Activated CD4-positive, alpha-beta memory T cell treated with anti-CD3 and anti-CD28 coated beads, Interleukin-2, amount 10 ng/mL, durations not matched to agents 7 days and 5 days (primary cell): Measurements from ENCODE around the gene PRRC2B. TPM values are rescaled to one million over a fixed set of nuclear protein-coding genes. Genes with fewer than 3 reads are reported as not detected.
"Not testable (repeated sequence)": the region's sequence is repeated elsewhere in the genome, so short reads cannot be mapped to it uniquely, and the experiment has no call there.

ENCODE experiments used
- CTCF ChIA-PET: fragments of 350-600 bp; sonication (Branson Sonifier 250); formaldehyde crosslinking; loops from one replicate; lab custom pipeline; 2021; ENCODE audit warnings: antibody characterized with exemption, inconsistent platforms; lab: Charles Lee
- POLR2A ChIA-PET: fragments of 350-600 bp; sonication (Branson Sonifier 250); formaldehyde crosslinking; loops from one replicate; lab custom pipeline; 2021; ENCODE audit warnings: antibody characterized with exemption; lab: Charles Lee
- DNase-seq: peaks from one replicate; pipeline ENCODE4 v3.0.0-alpha.2; 2020
- H3K27ac Mint-ChIP-seq: one replicate; pipeline ENCODE4 v1.8.0; 2021; ENCODE audit warnings: mild to moderate bottlenecking, mixed read lengths
- H3K27me3 Mint-ChIP-seq: one replicate; pipeline ENCODE4 v1.8.0; 2021; ENCODE audit warnings: mixed read lengths
- H3K36me3 Mint-ChIP-seq: one replicate; pipeline ENCODE4 v1.8.0; 2021; ENCODE audit warnings: low read depth, mixed read lengths
- H3K4me1 Mint-ChIP-seq: one replicate; pipeline ENCODE4 v1.8.0; 2021; ENCODE audit warnings: mixed read lengths
- H3K4me3 Mint-ChIP-seq: one replicate; pipeline ENCODE4 v1.8.0; 2021; ENCODE audit warnings: mild to moderate bottlenecking, mixed read lengths
- H3K9me3 Mint-ChIP-seq: one replicate; pipeline ENCODE4 v1.8.0; 2021; ENCODE audit warnings: mixed read lengths
- total RNA-seq, 2 experiments: library from RNA; stranded (reverse); gene quantifications; one replicate each; pipeline ENCODE4 v1.2.3, GENCODE V29; 2021

The PRRC2B gene
- total RNA-seq, 2 experiments from 2014 or later = 178 to 190 TPM

DNA sequence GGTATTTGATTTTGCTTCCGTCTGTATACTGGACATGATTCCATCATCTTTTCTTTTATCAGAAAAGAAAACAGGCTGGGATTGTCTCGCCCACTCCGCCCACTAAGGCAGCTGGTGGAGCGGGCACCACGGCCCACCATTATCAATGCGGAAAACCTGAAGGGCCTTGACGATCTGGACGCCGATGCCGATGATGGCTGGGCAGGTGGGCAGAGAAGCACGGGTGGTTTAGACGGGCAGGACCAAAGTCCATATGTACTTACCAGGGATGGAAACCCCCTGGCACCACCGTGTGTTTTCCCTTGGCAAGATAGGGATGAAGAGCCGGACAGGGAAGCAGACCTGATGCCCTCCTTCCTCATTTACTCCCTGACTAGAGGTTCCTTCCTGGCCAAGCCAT is 53.7 kb downstream of the PRRC2B start:
- no peak overlapping the region for H3K27ac Mint-ChIP-seq
- no peaks in the 10 kb centered on the region for H3K27me3 Mint-ChIP-seq
- POLR2A ChIA-PET = no interaction called here
- H3K36me3 Mint-ChIP-seq = peaks cover 79% of the 10 kb centered on the region
- peaks cover 20% of the 10 kb centered on the region for H3K4me1 Mint-ChIP-seq
- no peaks in the 10 kb centered on the region for H3K9me3 Mint-ChIP-seq
- CTCF ChIA-PET = interaction anchor here (0.6 kb wide), 1 partner anchor 49 kb away, joined by 4 read pairs; no protein-coding TSS in a partner anchor
- DNase-seq = no peak
- no peak overlapping the region for H3K4me3 Mint-ChIP-seq

- CTCF ChIA-PET = no interaction called here
These were observed 54.9 kb downstream of the PRRC2B start for GRCh38 chr9:131448818-131449217.

DNA sequence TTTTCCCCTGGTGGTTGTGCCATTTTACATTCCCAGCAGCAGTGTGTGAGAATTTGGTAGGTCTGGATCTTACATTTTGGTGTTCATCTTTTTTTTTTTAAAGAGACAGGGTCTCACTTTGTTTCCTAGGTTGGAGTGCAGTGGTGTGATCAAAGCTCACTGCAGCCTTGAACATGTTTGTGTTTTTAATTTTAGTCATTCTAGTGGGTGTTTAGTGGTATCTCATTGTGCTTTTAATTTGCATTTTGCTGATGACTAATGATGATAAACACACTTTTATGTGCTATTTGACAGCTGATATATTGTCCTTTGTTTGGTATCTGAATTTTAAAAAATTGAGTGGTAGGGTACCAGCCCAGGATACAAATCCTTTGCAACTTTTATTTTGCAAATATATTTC is 55.4 kb downstream of the PRRC2B start:
- no peak for DNase-seq
- Mint-ChIP-seq H3K27ac (peak overlapping the region; percentile 13), H3K27me3 (no peaks in the 10 kb centered on the region), H3K4me3 (no peak overlapping the region), H3K9me3 (no peaks in the 10 kb centered on the region), H3K36me3 (peaks cover 82% of the 10 kb centered on the region), H3K4me1 (peaks cover 28% of the 10 kb centered on the region)
- CTCF ChIA-PET = no interaction called here
- POLR2A ChIA-PET = no interaction called here

More at GRCh38 chr9:131448818-131449217, 54.9 kb downstream of the PRRC2B start:
- no peak for DNase-seq
- Mint-ChIP-seq H3K36me3 (peaks cover 82% of the 10 kb centered on the region), H3K27ac (peak overlapping the region; percentile 13), H3K4me1 (peaks cover 24% of the 10 kb centered on the region), H3K9me3 (no peaks in the 10 kb centered on the region), H3K27me3 (no peaks in the 10 kb centered on the region), H3K4me3 (no peak overlapping the region)
- POLR2A ChIA-PET = no interaction called here

DNA sequence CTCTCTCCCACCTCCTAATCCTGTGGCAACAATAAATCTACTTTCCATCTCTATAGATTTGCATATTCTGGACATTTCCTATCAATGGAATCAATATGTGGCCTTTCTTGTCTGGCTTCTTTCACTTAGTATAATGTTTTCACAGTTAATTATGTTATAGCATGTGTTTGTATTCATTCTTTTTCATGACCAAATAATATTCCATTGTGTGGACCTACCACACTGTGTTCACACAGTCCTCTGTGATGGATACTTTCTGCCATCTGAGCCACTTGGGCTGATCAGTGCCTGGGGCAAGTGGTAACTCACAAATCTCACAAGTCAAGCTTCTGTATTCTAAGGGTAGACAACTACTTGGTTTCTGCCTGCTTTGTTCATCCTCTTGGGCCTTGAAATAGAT is 60.1 kb downstream of the PRRC2B start:
- CTCF ChIA-PET = no interaction called here
- Mint-ChIP-seq H3K36me3 (peaks cover 74% of the 10 kb centered on the region), H3K4me3 (no peak overlapping the region), H3K27me3 (no peaks in the 10 kb centered on the region), H3K9me3 (no peaks in the 10 kb centered on the region), H3K27ac (no peak overlapping the region), H3K4me1 (peaks cover 25% of the 10 kb centered on the region)
- DNase-seq = no peak
- POLR2A ChIA-PET = no interaction called here

GRCh38 chr9:131455655-131456054 is 61.8 kb downstream of the PRRC2B start:
- peaks cover 22% of the 10 kb centered on the region for H3K4me1 Mint-ChIP-seq
- H3K27ac Mint-ChIP-seq, CTCF ChIA-PET, DNase-seq, H3K27me3 Mint-ChIP-seq, POLR2A ChIA-PET, H3K9me3 Mint-ChIP-seq, H3K4me3 Mint-ChIP-seq: not testable (repeated sequence)
- peaks cover 75% of the 10 kb centered on the region for H3K36me3 Mint-ChIP-seq

DNA sequence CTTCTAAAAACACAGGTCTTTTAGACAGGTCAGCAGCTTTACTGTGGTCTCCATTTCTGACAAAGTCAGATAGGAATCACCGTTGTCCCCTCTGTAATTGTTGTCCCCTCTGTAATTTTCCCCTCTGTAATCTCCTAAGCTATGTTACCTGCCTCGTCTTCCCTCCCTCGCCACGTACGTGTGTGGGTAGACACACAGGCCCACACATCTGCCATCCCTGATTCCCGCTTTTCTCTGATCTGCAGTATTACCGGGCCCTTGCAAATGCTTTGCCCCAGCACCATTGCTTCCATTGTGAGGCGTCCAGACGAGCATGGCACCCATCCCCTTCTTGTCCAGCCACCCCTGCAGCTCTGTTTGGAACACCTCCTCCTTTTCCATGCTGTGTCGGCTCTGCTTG is 63.9 kb downstream of the PRRC2B start:
- Mint-ChIP-seq H3K27ac (no peak overlapping the region), H3K4me1 (peaks cover 9% of the 10 kb centered on the region), H3K4me3 (no peak overlapping the region), H3K9me3 (no peaks in the 10 kb centered on the region), H3K27me3 (no peaks in the 10 kb centered on the region), H3K36me3 (peaks cover 71% of the 10 kb centered on the region)
- no peak for DNase-seq
- ChIA-PET CTCF (interaction anchor here (0.6 to 0.8 kb wide), 3 partner anchors 18 to 411 kb away, joined by 3 read pairs; no protein-coding TSS in a partner anchor), POLR2A (interaction anchor here (0.9 to 1.2 kb wide), 2 partner anchors 85 to 86 kb away, joined by 3 read pairs; no protein-coding TSS in a partner anchor)

DNA sequence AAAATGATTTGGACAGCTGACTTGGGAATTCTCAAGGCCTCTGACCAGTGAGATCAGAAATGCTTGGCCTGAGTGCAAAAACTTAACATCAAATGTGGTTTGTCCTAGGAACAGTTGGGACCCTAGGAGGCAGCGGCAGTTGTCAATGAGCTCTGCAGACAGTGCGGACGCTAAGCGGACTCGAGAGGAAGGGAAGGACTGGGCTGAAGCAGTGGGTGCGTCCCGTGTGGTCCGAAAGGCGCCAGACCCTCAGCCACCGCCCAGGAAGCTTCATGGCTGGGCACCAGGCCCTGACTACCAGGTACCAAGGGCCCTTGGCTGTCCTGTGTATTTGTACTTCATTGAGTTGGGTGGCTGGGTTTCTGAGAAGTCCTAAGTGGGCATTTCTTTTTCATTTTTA is 65.2 kb downstream of the PRRC2B start:
- H3K27me3 Mint-ChIP-seq = no peaks in the 10 kb centered on the region
- CTCF ChIA-PET = no interaction called here

GRCh38 chr9:131461166-131461565 is 67.3 kb downstream of the PRRC2B start:
- H3K27me3 Mint-ChIP-seq = no peaks in the 10 kb centered on the region
- peaks cover 74% of the 10 kb centered on the region for H3K36me3 Mint-ChIP-seq
- ChIA-PET CTCF (no interaction called here), POLR2A (no interaction called here)
- H3K9me3 Mint-ChIP-seq = no peaks in the 10 kb centered on the region
- no peak overlapping the region for H3K4me3 Mint-ChIP-seq
- H3K27ac Mint-ChIP-seq = no peak overlapping the region
- no peak for DNase-seq
- no peaks in the 10 kb centered on the region for H3K4me1 Mint-ChIP-seq

More for the DNA sequence above, 65.2 kb downstream of the PRRC2B start:
- no peak overlapping the region for H3K4me3 Mint-ChIP-seq
- peaks cover 71% of the 10 kb centered on the region for H3K36me3 Mint-ChIP-seq
- H3K4me1 Mint-ChIP-seq = peaks cover 5% of the 10 kb centered on the region
- DNase-seq = no peak
- H3K9me3 Mint-ChIP-seq = no peaks in the 10 kb centered on the region
- POLR2A ChIA-PET = interaction anchor here (1.1 kb wide), 1 partner anchor 315 kb away, joined by 3 read pairs; no protein-coding TSS in a partner anchor
- H3K27ac Mint-ChIP-seq = no peak overlapping the region

DNA sequence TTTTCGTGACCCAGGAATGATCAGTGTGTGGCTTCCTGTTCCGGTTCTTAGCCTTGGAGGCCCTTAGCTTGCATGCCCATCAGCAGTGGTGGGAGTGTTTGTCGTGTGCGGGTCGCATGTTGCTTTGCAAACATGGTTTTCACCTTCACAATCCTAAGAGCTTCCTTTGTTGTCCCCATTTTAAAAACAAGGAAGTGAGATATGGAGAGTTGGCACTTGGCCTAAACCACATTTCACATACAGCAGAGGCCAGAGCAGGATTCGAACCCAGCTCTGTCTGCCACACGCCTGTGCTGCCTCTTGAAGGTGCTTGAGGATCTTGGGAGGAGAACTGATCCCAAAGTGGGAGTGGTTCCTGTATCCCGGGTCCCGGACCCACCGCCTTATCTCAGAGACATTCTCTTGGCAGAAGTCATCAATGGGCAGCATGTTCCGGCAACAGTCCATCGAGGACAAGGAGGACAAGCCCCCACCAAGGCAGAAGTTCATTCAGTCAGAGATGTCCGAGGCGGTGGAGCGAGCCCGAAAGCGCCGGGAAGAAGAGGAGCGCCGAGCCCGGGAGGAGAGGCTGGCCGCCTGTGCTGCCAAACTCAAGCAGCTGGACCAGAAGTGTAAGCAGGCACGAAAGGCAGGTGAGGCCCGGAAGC is 70.6 kb downstream of the PRRC2B start:
- ChIA-PET POLR2A (no interaction called here), CTCF (no interaction called here)
- Mint-ChIP-seq H3K4me1 (no peaks in the 10 kb centered on the region), H3K36me3 (peaks cover 75% of the 10 kb centered on the region), H3K27ac (no peak overlapping the region), H3K4me3 (no peak overlapping the region), H3K27me3 (no peaks in the 10 kb centered on the region), H3K9me3 (no peaks in the 10 kb centered on the region)
- no peak for DNase-seq

DNA sequence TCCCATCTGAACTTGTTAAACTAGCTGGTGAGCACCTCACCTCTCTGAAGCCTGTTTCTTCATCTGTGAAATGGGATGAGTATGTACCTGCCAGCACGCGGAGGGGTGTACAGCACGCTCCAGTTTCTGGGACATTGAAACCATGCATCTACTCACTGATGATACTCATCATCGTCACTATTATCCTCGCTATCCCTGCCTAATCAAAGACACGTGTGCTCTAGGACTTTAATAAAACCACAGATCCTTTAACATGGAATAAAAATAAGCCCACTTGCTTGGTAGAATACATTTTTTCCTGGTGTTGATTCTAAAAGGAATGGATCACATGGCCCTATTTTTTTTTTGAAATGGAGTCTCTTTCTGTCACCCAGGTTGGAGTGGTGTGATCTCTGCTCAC is 71.5 kb downstream of the PRRC2B start:
- Mint-ChIP-seq H3K4me1 (no peaks in the 10 kb centered on the region), H3K27me3 (no peaks in the 10 kb centered on the region), H3K9me3 (no peaks in the 10 kb centered on the region), H3K36me3 (peaks cover 75% of the 10 kb centered on the region), H3K4me3 (no peak overlapping the region), H3K27ac (no peak overlapping the region)
- DNase-seq = no peak
- POLR2A ChIA-PET = no interaction called here
- CTCF ChIA-PET = no interaction called here

- Mint-ChIP-seq H3K4me3 (no peak overlapping the region), H3K9me3 (no peaks in the 10 kb centered on the region), H3K4me1 (no peaks in the 10 kb centered on the region), H3K36me3 (peaks cover 75% of the 10 kb centered on the region), H3K27ac (no peak overlapping the region), H3K27me3 (no peaks in the 10 kb centered on the region)
- CTCF ChIA-PET = no interaction called here
- POLR2A ChIA-PET = no interaction called here
- DNase-seq = no peak
These were observed 73.5 kb downstream of the PRRC2B start for GRCh38 chr9:131467214-131467935.

GRCh38 chr9:131468031-131468430 is 74.1 kb downstream of the PRRC2B start:
- H3K9me3 Mint-ChIP-seq = no peaks in the 10 kb centered on the region
- ChIA-PET CTCF (no interaction called here), POLR2A (no interaction called here)
- H3K27ac Mint-ChIP-seq = no peak overlapping the region
- DNase-seq = no peak
- no peaks in the 10 kb centered on the region for H3K4me1 Mint-ChIP-seq
- H3K27me3 Mint-ChIP-seq = no peaks in the 10 kb centered on the region
- no peak overlapping the region for H3K4me3 Mint-ChIP-seq
- H3K36me3 Mint-ChIP-seq = peaks cover 76% of the 10 kb centered on the region

- no peak for DNase-seq
- no peaks in the 10 kb centered on the region for H3K9me3 Mint-ChIP-seq
- peak overlapping the region; percentile 41 for H3K27ac Mint-ChIP-seq
- no peak overlapping the region for H3K4me3 Mint-ChIP-seq
- no peaks in the 10 kb centered on the region for H3K27me3 Mint-ChIP-seq
- peaks cover 81% of the 10 kb centered on the region for H3K36me3 Mint-ChIP-seq
- no peaks in the 10 kb centered on the region for H3K4me1 Mint-ChIP-seq
- CTCF ChIA-PET = interaction anchor here (1.0 kb wide), 1 partner anchor 12 kb away, joined by 3 read pairs; no protein-coding TSS in a partner anchor
- POLR2A ChIA-PET = no interaction called here
These were observed 75.5 kb downstream of the PRRC2B start for GRCh38 chr9:131469356-131469755.
